SW480 (cell line): Measurements from ENCODE around the gene ETHE1.
"Not testable (repeated sequence)": the region's sequence is repeated elsewhere in the genome, so short reads cannot be mapped to it uniquely, and the experiment has no call there.

Experiments used
- DNase-seq: peaks from one replicate; pipeline ENCODE4 v3.0.0-alpha.2; 2016; ENCODE audit warnings: low spot score

ETHE1 gene

DNA sequence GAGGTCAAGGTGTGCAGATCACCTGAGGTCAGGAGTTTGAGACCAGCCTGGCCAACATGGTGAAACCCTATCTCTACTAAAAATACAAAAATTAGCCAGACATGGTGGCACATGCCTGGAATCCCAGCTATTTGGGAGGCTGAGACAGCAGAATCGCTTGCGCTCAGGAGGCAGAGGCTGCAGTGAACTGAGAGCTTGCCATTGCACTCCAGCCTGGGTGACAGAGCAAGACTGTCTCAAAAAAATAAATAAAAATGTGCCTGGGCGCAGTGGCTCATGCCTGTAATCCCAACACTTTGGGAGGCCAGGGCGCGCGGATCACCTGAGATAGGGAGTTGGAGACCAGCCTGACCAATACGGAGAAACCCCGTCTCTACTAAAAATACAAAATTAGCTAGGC is 3.3 kb downstream of the ETHE1 start:
- not testable (repeated sequence) for DNase-seq

DNA sequence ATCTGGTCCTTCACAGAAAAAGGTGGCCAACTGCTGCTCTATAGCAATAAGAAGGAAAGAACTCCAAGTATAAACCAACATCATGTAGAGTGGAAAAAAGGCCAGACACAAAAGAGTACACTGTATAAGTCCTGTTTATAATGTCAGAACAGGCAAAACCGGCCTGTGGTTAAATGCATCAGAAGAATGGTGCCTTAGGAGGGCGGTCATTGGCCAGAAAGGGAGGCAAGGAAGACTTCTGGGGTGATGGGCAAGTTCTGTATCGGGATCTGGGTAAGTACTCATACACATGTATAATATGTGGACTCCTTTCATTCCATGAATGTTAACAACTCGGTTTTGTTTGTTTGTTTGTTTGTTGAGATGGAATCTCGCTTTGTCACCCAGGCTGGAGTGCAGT is 4.1 kb downstream of the ETHE1 start:
- DNase-seq, result no peak

DNA sequence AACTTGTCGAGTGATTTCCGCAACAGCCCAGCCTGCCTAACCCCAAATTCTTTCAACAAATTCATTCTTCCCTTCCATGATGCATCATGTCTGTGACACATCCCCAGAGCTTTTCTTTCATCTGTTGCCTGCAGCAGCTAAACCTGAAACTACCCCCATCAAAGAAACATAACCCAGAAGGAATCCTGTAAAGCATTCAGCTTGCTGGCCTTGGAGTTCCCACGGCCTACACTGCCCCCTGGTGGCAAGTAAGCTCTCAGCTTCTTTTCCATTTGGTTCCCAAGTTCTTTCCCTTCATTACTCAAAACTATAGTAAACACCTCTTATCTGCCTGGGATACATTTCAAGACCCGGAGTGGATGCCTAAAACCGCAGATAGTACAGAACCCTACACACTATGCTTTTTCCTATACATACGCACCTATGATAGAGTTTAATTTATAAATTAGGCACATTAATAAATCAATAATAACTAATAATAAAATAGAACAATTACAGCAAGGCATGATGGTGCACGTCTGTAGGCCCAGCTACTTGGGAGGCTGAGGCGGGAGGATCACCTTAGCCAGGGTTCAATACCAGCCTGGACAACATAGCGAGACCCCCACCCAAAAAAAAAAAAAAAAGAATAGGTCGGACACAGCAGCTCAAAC is 7.4 kb downstream of the ETHE1 start:
- peak; percentile 91 for DNase-seq

DNA sequence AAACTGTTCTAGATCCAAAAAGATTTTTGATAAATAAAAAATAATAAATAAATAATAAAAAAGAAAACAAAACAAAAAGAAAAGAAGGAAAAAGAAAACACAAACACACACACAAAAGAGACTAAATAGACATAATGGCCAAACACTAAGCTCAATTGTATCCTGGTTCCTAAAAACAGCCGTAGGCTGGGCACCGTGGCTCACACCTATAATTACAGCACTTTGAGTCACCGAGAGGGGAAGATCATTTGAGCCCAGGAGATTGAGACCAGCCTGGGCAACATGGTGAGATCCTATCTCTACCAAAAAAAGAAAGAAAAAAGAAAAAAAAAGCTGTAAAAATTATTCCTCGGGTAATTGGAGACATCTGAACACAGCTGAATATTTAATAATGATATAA is 8.9 kb downstream of the ETHE1 start:
- no peak for DNase-seq

- DNase-seq, result not testable (repeated sequence)
These were observed 14.6 kb downstream of the ETHE1 start for GRCh38 chr19:43512399-43512798.

GRCh38 chr19:43511324-43511723 is 15.7 kb downstream of the ETHE1 start:
- no peak for DNase-seq

GRCh38 chr19:43510713-43511112 is 16.3 kb downstream of the ETHE1 start:
- no peak for DNase-seq

DNA sequence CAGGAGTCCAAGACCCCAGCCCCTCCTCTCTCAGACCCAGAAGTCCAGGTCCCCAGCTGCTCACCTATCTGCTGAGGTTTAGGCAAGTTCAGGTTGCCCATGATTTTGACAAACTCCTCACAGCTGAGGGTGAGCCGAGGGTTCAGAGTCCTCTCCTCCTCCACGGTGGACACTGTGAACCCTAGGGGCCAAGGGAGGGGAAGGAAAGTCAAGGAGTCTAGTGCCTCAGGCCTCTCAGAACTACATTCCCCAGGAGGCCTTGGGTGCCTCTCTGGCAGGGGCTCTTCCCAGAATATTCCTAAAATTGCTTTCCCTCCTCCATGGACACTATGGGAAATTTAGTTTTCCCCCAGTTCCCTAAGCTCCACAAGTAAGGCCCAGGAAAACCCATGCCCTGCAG is 19.1 kb downstream of the ETHE1 start:
- DNase-seq, result no peak

GRCh38 chr19:43506629-43507028 is 20.4 kb downstream of the ETHE1 start:
- no peak for DNase-seq

DNA sequence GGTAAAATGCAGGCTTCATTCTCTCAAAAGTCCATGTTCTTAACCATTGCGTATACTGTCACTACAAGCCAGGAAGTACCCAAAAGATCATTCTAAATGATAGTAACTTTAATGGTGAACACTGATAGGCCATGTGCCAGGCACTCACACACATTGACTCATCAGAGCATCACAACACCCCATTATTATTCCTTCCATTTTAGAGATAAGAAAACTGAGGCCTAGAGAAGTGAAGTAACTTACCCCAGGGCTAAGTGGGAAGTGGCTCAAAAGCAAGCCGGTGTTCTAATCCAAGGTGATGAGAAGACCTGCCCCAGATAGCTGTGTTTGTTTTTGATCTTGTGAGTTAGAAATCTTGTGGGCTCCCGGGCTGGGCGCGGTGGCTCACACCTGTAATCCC is 21.1 kb downstream of the ETHE1 start:
- no peak for DNase-seq

- no peak for DNase-seq
These were observed 21.9 kb downstream of the ETHE1 start for GRCh38 chr19:43505186-43505456.

DNA sequence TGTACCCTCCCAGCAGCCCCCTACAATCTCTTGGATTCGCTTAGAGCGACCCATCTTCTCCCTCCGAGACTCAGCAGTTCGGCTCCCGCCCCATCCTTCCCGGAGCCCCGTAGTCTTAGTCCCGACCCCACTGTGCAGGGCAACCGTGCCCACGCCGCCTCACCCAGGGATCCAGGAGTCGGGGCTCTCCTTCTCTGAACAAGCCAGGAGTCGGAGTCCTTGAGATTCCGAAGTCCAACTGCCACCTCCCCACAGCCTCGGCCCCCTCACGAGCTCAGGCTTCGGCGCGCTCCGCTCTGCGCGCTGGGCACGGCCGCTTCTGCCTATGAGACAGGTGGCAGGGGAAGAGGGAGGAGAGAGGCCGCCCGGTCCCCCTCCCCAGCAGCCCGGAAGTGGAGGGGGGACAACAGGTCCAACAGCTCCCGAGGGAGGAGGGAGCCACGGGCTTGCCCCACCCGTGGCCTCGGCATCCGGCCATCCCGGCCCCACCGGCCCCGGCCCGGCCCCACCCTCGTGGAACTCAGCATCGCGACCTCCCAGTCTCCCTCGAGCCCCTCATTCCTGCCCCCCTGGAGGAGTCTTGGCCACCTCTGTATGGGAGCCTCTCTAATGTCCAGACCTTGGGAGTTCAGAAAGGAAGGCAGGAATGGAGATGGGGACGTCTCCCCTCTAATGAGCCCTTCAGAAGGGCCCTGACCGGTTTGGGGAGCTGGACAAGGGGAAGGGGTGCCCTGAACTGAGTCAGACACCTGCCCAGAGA is 22.4 kb downstream of the ETHE1 start, which contains the start of gene PHLDB3:
PHLDB3 (minus strand) TSS at position 321 of the 760 bp plus-strand sequence. CDS start 628 bp downstream, outside the sequence.
- DNase-seq, result peak; percentile 63

DNA sequence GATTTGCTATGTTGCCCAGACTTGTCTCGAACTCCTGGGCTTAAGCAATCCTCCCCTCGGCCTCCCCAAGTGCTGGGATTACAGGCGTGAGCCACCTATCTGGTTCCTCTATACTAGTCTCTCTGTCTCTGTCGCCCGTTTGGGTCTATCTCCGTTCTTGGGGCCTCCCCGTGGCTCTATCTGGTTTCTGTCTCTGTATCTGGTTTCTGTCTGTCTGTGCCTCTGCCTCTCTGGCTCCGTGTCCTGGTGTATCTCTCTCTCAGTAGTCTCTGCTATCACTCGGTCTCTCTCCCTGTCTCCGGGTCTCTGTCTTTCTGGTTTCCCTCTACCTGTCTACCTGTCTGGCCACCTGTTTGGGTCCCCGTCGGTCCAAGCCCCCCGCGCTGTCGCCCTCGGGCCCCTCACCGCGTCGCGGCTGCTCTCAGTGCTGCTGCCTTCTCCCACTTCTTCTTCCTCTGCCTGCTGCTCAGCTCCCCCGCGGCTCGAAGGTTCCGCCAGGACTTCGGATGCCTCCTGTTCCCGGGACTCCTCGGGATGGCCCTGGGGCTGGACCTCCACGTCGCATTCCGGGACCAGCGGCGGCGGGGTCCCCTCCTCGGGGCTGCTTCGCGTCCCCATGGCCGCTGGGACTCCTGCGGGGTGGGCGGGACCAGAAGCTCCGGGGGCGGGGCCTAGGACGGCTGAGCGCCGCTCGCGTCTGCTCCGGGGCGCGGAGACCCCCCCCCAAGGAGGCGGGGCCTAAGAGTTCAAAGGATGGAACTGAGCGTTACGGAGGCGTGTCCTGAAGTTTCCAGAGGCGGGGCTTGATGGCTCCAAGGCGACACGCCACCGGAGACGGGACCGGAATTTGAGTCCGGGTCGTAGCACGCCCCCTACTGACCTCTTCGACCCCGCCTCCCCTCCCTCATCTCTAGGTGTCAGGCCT is 23.2 kb downstream of the ETHE1 start:
- DNase-seq, result peak; percentile 96

DNA sequence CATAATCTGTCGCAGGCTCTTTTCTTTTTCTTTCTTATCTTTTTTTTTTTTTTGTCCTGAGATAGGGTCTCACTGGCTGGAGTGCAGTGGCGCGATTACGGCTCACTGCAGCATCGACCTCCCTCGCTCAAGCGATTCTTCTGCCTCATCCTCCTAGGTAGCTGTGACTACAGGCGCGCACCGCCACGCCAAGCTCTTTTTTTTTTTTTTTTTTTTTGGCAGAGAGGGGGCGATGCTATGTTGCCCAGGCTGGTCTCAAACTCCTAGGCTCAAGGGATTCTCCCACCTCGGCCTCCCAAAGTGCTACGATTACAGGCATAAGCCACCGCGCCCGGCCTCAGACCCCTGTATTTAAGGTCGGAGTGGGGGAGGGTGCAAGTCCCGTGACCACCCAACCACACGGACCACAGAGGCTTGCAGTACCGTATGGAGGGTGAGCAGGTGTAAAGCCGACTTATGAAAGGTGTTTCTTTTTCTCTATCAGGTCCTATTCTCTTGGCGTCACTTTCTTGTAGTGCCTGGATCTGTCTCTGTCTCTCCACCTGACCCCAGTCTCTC is 24.5 kb downstream of the ETHE1 start:
- no peak for DNase-seq

GRCh38 chr19:43501661-43502418 is 25.2 kb downstream of the ETHE1 start:
- DNase-seq, result no peak

DNA sequence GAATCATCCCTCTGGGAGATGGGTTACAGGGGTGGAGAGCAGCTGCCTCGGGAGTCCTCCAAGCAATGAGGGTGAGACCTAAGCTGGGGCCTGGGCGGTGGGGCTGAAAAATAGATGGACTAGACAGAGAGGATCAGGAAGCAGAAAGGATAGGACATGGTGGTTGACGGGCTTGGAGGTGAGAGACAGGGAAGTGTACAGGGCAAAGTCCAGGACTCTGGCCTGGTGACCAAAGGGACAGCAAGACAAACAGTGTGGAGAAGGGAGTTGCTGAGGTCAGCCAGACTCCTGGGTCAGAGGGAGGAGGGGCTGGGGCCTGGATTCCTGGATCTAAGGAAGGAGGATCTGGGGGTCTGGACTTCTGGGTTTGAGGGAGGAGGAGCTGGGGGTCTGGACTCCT is 28.0 kb downstream of the ETHE1 start:
- DNase-seq, result no peak

- no peak for DNase-seq
These were observed 28.7 kb downstream of the ETHE1 start for GRCh38 chr19:43498233-43498842.

- DNase-seq, result no peak
These were observed 30.0 kb downstream of the ETHE1 start for GRCh38 chr19:43496960-43497359.

DNA sequence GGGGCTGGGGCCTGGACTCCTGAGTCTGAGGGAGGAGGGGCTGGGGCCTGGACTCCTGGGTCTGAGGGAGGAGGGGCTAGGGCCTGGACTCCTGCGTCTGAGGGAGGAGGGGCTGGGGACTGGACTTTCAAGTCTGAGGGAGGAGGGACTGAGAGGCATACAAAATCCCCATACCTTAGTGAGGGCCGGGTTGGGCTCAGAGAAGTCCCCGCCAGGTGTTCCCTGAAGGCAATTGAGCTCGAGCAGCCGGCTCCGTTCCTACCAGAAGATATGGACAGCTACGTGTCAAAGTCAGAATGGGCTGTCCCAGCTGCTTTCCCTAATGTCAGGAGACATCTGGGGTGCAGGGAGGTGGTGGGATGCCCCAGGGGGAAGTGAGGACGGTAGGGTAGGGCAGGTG is 31.9 kb downstream of the ETHE1 start:
- no peak for DNase-seq

- no peak for DNase-seq
These were observed 36.2 kb downstream of the ETHE1 start for GRCh38 chr19:43490759-43491158.

GRCh38 chr19:43489979-43490599 is 36.9 kb downstream of the ETHE1 start:
- DNase-seq, result no peak
